Tongue (tissue), 2 donors: ENCODE data around the gene MBD5. TPM values are rescaled to one million over a fixed set of nuclear protein-coding genes. Genes with fewer than 3 reads are reported as not detected.
"Not testable (repeated sequence)": the region's sequence is repeated elsewhere in the genome, so short reads cannot be mapped to it uniquely, and the experiment has no call there.

Source experiments
- DNase-seq: peaks from one replicate; pipeline ENCODE4 v3.0.0-alpha.2; 2015
- total RNA-seq: library from RNA; depleted of rRNA; stranded (reverse); fragments of >200 nt; gene quantifications from one replicate; pipeline ENCODE4 v1.2.3, GENCODE V29; 2014

MBD5 gene
- total RNA-seq, 1 donor from 2014 or later: 50.2 TPM

GRCh38 chr2:148526509-148527346 is 505.8 kb downstream of the MBD5 start:
- DNase-seq: no peak

DNA sequence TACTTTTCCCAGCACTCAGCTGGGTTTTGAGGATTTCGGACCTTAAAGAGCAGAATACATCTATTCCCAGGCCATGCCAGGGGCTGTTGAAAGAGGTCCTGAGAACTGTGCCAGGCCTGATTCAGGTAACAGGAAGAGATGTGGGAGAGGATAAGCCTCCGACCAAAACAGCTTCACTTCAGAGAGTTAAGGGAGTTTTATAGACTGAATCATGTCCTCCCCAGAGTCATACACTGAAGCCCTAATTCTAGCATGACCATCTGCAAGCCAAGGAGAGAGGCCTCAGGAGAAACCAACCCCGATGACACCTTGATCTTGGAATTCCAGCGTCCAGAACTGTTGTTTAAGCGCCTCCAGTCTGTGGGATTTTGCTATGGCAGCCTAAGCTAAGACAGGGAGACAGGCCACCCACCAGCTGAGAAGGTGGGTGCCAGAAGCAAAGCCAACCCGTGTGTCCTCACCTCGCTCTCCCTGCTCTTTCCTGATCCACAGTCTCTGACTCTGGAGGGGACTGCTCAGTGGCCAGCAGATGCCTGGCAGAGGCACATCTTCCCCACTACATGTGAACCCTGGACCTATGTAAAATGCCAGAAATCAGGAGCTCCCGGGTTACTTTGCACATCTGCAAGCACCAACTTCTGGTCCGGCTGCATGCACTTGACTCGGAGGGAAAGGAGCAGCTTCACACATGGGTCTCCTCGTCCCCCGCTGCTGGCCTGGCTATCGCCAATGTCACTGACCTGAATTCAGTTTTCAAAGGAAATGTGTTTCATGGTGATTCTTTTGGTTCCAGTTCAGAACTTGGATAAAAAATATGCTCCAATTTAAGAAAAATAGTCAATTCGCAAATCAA is 506.8 kb downstream of the MBD5 start:
- DNase-seq: no peak

- no peak for DNase-seq
Observed at GRCh38 chr2:148528356-148529064, 507.6 kb downstream of the MBD5 start.

DNA sequence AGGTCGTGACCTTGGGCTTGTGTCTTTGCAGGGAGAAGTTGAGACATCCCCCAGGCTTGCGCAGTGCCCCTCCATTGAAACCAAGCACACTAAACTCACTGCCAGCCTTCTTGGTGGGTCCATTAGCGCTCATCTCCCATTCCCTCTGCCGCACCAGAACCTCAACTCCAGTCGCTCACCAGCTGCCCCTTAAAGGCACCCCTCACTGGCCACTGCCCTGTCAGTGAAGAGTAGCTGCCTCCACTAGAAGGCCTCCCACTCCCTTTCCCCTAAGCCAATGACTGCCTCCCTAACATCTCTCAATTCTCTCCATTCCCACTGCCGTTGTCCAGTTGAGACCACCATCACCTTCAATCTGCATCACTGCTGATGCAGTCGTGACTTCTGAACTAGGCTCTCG is 508.9 kb downstream of the MBD5 start:
- DNase-seq: no peak

- no peak for DNase-seq
Observed at GRCh38 chr2:148530350-148530749, 509.5 kb downstream of the MBD5 start.

- DNase-seq: no peak
Observed at GRCh38 chr2:148531235-148531634, 510.3 kb downstream of the MBD5 start.

DNA sequence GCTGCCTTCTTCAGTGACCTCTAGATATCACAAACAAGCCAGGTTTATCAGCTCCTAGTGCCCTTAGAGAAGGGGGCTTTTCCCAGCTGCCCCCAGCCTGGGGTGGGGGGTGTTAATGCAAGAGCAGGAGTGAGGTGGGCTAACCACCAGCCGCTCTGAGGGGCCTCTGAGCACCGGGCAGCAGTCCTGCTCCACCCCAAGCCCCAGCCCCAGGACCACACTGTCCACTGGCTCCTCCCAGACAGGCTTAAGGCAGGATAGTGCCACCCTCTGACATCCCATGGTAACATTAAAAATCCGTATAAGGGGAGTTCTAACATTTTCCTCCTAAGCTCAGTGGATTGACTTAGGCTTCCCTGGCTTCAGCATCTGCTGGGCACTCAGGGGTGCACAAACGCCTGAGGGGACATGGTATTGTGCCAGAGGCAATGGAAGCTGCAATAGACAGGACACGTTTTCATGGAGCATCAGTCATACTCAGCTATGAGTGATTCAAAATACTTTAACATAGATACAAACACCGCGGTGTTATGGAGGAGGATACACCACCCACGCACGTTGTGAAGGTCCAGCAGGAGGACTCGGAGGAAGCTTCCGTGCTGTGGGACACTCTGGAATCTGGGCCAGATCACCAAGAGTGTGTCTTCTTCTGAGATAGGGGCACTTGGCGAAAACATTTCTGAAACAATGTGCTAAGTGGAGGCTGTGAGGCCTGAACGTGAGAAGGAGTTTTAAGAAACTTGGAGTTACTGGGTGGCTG is 511.0 kb downstream of the MBD5 start:
- DNase-seq: no peak

GRCh38 chr2:148533004-148533403 is 512.1 kb downstream of the MBD5 start:
- no peak for DNase-seq

DNA sequence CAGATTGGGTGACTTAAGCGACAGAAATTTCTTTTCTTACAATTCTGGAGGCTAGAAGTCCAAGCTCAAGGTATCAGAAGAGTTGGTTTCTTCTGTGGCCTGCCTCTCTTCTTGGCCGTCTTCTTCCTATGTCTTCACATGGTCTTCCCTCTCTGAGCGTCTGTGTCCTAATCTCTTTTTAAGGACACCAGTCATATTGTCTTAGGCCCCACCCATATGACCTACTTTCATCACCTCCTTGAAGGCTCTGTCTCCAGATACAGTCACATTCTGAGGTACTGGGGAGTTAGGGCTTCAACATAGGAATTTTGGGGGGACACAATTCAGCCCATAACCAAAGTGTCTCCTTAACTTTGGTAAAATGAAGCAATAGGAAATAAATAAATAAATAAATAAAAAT is 512.8 kb downstream of the MBD5 start:
- DNase-seq: no peak

- DNase-seq: no peak
Observed at GRCh38 chr2:148534416-148535204, 513.7 kb downstream of the MBD5 start.

DNA sequence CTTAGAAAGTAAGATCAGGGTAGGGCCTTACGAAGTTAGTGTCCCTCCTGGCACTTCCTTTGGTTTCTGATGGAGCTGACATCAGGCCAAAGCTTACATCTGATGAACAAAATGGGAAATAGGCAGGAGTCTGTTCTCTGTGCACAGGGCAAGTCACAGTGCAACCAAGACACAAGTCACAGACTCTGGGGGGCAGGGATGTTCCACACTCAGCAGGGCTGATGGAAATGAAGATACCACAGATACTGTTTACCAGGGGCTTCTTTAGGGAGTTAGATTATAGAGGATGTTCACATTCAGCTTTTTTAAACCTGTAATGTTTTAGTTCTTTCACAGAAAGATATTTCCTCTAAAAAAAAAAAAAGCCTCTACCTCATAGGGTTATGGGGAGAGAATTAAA is 517.5 kb downstream of the MBD5 start:
- no peak for DNase-seq

GRCh38 chr2:148540022-148540421 is 519.1 kb downstream of the MBD5 start:
- DNase-seq: no peak

DNA sequence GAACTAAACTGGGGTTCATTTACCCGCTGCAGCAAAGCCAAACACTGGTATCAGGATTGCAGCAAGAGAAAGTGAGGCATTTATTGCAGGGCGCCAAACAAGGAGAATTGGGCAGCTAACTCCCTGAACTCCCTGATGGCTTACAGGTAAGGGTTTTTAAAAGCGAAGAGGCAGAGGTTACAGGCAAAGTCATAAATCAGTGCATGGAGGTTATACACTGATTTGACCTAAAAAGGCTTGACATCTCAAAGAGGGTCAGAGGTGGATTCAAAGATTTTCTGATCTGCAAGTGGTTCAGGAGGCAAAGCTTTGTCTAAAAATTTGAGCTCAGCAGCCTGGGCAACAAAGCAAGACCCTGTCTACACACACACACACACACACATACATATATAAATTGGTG is 520.9 kb downstream of the MBD5 start:
- no peak for DNase-seq

DNA sequence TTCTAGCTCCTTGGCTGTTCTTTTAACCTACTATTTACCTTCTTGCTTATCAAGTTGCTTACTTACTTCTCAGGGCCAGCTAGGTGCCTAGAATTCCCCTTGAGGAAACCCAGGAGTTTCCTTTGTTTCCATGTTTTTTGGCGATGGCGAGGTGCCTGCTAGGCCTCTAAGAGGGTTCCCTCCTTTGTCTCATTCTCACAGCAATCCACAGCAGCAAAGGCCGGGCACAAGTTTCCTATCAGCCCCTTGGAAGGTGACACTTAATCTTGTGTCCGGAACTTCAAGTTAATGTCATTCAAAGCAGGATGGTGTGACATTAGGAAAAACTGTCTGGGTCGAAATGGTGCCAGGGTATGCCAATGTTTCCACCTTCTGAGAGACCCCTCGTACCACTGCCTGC is 521.7 kb downstream of the MBD5 start:
- no peak for DNase-seq

- DNase-seq: not testable (repeated sequence)
Observed at GRCh38 chr2:148543088-148543540, 522.2 kb downstream of the MBD5 start.

DNA sequence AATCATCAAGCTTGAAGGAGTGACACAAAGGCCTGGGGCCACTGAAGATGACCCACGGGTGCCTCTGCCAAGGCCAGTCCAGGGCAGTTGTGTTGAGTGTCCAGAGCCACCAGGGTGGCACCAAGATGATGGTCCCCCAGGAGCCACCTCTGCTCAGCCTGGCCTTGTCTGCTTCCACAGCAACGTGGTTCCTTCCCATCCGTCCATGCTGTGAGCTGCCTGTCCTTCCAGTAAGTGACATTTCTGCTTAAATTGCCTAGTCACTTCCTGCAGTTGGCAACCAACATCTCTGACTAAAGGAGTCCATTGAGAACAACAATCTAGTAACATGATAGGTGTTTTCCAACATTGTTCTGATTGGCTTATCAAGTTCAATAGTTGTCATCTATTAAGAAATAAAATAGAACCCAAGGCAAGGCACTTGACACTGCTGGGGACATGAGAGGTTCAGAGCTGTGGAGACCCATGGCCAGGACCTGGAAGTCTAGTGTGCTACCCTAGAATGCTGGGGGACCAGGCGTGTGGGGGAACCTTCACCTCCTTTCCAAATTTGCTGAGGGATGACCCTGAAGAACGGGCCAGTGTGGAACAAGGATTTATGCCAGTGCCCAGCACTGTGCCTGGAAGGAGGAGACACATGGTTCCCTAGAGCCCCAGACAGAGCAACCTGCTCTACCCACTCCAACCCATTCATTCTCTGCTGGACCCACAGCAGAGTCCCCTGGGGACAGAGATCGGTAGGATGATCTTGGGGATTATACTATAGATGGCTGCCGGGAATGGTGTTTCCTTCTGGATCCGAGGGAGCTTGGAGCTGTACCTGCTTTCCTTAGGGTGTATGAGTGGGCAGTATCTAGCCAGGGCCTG is 524.7 kb downstream of the MBD5 start:
- DNase-seq: no peak

DNA sequence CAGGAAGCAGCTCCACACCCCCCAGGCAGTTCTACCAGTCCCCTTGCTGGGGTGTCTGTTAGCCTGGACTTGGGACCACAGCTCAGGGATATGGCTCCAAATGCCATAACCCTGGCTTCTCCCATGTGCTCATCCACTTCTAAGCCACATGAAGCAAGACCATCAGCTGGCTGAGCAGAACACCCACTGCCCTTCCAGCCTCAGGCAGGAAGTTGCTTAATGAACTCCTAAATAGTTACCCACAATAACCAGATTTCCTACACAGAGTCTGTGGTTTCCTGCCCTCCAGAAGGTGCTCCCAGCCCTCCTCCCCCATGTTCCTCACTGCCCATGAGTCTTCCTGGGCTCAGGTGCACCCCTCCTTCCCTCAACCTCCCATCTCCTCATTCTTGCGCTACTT is 525.4 kb downstream of the MBD5 start:
- DNase-seq: no peak

DNA sequence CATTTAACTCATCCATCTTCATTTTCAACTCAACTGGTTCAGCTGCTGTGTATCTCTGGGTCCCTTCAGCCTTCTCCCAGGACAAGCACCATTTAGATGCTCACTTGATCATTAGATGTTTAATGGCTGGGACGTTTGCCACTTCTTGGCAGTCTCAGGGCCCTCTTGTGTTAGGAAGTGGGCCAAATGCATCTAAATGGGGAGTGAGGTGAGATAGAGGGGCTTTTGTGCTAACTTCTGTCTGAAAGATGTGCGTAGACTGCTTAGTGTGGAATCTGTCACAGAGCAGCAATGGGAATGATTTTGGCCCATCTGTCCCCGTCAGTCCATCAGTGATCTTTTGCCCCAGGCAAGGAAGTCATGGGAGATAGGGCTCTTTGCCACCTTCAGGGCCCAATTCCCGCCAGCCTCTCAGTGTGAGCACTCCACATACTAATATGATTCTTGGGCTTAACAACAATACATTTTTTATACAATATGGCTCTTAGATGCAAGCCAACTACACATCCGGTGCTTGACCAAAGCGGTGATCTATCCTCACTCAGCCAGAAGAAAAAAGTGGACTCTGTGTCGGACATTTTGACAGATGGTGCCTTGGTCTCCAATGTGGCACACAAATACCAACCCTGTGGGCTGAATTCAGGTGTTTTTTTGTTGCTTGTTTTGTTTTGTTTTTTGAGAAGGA is 528.0 kb downstream of the MBD5 start:
- DNase-seq: no peak

GRCh38 chr2:148552675-148553331 is 531.9 kb downstream of the MBD5 start:
- DNase-seq: no peak
